H1 (cell line): ENCODE data around the gene TNXB. TPM values are rescaled to one million over a fixed set of nuclear protein-coding genes. Genes with fewer than 3 reads are reported as not detected.

Experiments used
- BACH1 ChIP-seq: IDR thresholded peaks from 2 replicates; pipeline ENCODE4 v1.6.1; 2012; ENCODE audit warnings: low read length, improper control_type of control experiment
- BCL11A ChIP-seq, 2 experiments: IDR thresholded peaks; one replicate each; pipeline ENCODE4 v1.6.1; 2011; ENCODE audit warnings: low read depth in 2 of 2, low read length in 2 of 2, mild to moderate bottlenecking in 2 of 2
- EP300 ChIP-seq, 2 experiments: IDR thresholded peaks; 1 replicate in 1 of 2; 2 replicates in 1 of 2; pipeline ENCODE4 v1.6.1; 2011 to 2012; ENCODE audit warnings: low read depth in 2 of 2, low read length in 2 of 2, mild to moderate bottlenecking in 2 of 2, borderline replicate concordance in 1 of 2, inconsistent platforms in 1 of 2, moderate library complexity in 1 of 2
- EZH2 ChIP-seq: fragments of 200-600 bp; sonication (generic); IDR thresholded peaks from 2 replicates; pipeline ENCODE4 v1.7.1; 2012; ENCODE audit warnings: low read depth, mild to moderate bottlenecking, moderate library complexity, low read length, inconsistent platforms; ENCODE audit not compliant: severe bottlenecking
- GTF2F1 ChIP-seq: IDR thresholded peaks from 2 replicates; pipeline ENCODE4 v1.6.1; 2012; ENCODE audit warnings: low read depth, low read length, improper control_type of control experiment, borderline replicate concordance
- HDAC2 ChIP-seq, 2 experiments: fragments of 300-600 bp in 1 of 2; sonication (generic) in 1 of 2; IDR thresholded peaks; 2 replicates each; pipeline ENCODE4 v1.6.1; 2011 to 2012; ENCODE audit warnings: low read depth in 2 of 2, low read length in 2 of 2, mild to moderate bottlenecking in 2 of 2, moderate library complexity in 2 of 2, borderline replicate concordance in 1 of 2, inconsistent platforms in 1 of 2
- JUND ChIP-seq: IDR thresholded peaks from 2 replicates; pipeline ENCODE4 v1.6.1; 2011; ENCODE audit warnings: mild to moderate bottlenecking, improper control_type of control experiment, low read length
- KDM1A ChIP-seq: fragments of 200-600, 300-600 bp; sonication (generic); IDR thresholded peaks from 2 replicates; pipeline ENCODE4 v1.7.1; 2016; ENCODE audit warnings: mild to moderate bottlenecking, low read length, borderline replicate concordance
- POLR2A ChIP-seq, 2 experiments: IDR thresholded peaks; 1 replicate in 1 of 2; 2 replicates in 1 of 2; pipeline ENCODE4 v1.6.1; 2011; ENCODE audit warnings: low read depth in 2 of 2, low read length in 2 of 2, mild to moderate bottlenecking in 2 of 2; ENCODE audit errors: control extremely low read depth in 1 of 2
- POLR2AphosphoS5 ChIP-seq: IDR thresholded peaks from 2 replicates; pipeline ENCODE4 v1.6.1; 2011; ENCODE audit warnings: low read depth, low read length
- RAD21 ChIP-seq, 2 experiments: IDR thresholded peaks in 1 of 2; conservative IDR thresholded peaks in 1 of 2; 2 replicates each; pipeline ENCODE4 v1.6.1; 2011; ENCODE audit warnings: low read depth in 2 of 2, low read length in 2 of 2, improper control_type of control experiment in 1 of 2, inconsistent platforms in 1 of 2, mild to moderate bottlenecking in 1 of 2, moderate library complexity in 1 of 2
- RBBP5 ChIP-seq: IDR thresholded peaks from 2 replicates; pipeline ENCODE4 v1.7.1; 2012; ENCODE audit warnings: low read depth, mild to moderate bottlenecking, inconsistent platforms, low read length, moderate library complexity, borderline replicate concordance
- RFX5 ChIP-seq: IDR thresholded peaks from 2 replicates; pipeline ENCODE4 v1.6.1; 2011; ENCODE audit warnings: low read depth, low read length, improper control_type of control experiment, borderline replicate concordance
- RNF2 ChIP-seq: fragments of 200-900, 300-1000 bp; sonication (generic); IDR thresholded peaks from 2 replicates; pipeline ENCODE4 v1.7.1; 2016; ENCODE audit warnings: borderline replicate concordance, low read depth, mild to moderate bottlenecking, antibody characterized with exemption, low read length; ENCODE audit not compliant: poor library complexity, severe bottlenecking; ENCODE audit errors: missing control alignments
- SIX5 ChIP-seq: IDR thresholded peaks from 2 replicates; pipeline ENCODE4 v1.6.1; 2011; ENCODE audit warnings: mild to moderate bottlenecking, low read depth, low read length
- SP1 ChIP-seq: IDR thresholded peaks from 2 replicates; pipeline ENCODE4 v1.6.1; 2011; ENCODE audit warnings: low read depth, low read length
- SP4 ChIP-seq: IDR thresholded peaks from 2 replicates; pipeline ENCODE4 v1.6.1; 2012; ENCODE audit warnings: low read length, inconsistent platforms
- polyA plus RNA-seq, 7 experiments: library from polyadenylated mRNA; depleted of rRNA in 3 of 7; stranded (reverse) in 5 of 7; unstranded in 2 of 7; fragments of >200 nt in 5 of 7; fragments of 200-250 nt in 2 of 7; gene quantifications; 1 replicate in 5 of 7; 2 replicates in 1 of 7; 4 replicates in 1 of 7; pipeline versions ENCODE4 v1.2.1 to v1.2.3, GENCODE V29; 2011 to 2013; ENCODE audit warnings: missing spikeins in 2 of 7, mixed read lengths in 2 of 7
- total RNA-seq: library from RNA; stranded (reverse); fragmentation: NEBNext Ultra II Directional; extraction: Animal tissue kit (Norgen Biotek cat#: 25700); gene quantifications from 2 replicates; pipeline ENCODE4 v1.2.1, GENCODE V29; 2021
- TF ChIP-seq, protein P1 (sequence below): IDR thresholded peaks from 2 replicates; pipeline ENCODE4 v1.6.1; 2011; ENCODE audit warnings: low read length, improper control_type of control experiment
- TF ChIP-seq, protein P2 (sequence below): IDR thresholded peaks from 2 replicates; pipeline ENCODE4 v1.6.1; 2012; ENCODE audit warnings: inconsistent platforms
- TF ChIP-seq, protein P3 (sequence below): IDR thresholded peaks from 2 replicates; pipeline ENCODE4 v1.6.1; 2011; ENCODE audit warnings: low read depth, mild to moderate bottlenecking, low read length; ENCODE audit not compliant: insufficient read depth

Gene TNXB
- total and polyA plus RNA-seq, 2 of the 8 experiments (the other 6 are each of a cell fraction or from before 2014, with no cell fraction given): 3.1 to 4.8 TPM

DNA sequence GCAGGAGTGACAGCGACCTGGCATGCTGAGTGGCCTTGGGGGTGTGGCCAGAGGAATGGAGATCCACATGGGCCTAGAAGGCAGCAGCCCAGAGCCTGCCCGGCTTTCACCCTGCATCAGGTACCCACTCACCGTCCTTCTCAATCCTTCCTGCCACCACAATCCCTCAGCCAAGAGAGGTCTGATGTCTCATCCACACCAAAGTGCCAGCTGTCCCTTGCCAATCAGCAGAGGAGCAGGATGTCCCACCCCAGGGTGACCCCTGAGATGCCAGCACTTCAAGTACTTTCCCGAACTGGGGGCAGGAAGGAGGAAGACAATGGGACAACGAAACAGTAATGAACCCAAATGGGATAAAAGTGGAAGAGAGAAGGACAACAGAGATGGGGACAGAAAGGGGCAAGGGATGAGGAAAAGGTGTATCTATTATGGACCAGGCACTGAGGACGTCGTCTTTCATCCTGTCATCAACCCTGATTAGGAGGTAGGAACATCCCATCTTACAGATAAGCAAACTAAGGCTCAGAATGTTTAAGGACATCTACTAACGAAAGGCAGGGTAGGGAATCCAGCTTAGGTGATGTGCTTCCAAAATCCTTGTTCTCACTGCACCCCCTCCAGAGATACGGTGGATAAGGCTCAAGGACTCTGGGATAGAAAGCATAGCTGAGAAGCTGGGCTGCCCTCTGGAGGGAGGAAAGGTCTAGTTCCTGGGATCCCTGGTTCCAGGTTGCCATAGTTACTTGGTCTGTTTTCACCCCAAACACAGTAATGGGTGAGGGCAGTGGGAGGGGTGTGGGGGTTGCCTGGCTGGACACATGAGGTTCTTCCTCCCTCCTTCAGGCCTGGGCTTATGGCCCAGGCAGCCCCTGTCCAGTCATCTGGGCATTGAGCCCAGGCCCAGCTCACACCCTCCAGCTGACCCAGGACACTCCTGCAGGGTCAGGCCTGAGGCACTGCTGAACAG, 4.5 kb upstream of the TNXB start (continued):
- TF ChIP-seq, protein P1, sequence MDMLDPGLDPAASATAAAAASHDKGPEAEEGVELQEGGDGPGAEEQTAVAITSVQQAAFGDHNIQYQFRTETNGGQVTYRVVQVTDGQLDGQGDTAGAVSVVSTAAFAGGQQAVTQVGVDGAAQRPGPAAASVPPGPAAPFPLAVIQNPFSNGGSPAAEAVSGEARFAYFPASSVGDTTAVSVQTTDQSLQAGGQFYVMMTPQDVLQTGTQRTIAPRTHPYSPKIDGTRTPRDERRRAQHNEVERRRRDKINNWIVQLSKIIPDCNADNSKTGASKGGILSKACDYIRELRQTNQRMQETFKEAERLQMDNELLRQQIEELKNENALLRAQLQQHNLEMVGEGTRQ: no peak
- peak in 1 of 2 experiments; percentile 67; a peak in 1 of 3 replicates for TF ChIP-seq EP300 (IDR thresholded peaks at IDR 0.05; ENCODE audit: borderline replicate concordance in 1 of 2, low read depth in 2 of 2, low read length in 2 of 2)
- TF ChIP-seq RFX5: no peak
- TF ChIP-seq HDAC2 (IDR thresholded peaks at IDR 0.05; ENCODE audit: borderline replicate concordance in 1 of 2, low read depth in 2 of 2, low read length in 2 of 2): no peak
- TF ChIP-seq SIX5: no peak
- TF ChIP-seq RBBP5: no peak
- no peak for TF ChIP-seq EZH2
- no peak for TF ChIP-seq RNF2
- TF ChIP-seq, protein P2, sequence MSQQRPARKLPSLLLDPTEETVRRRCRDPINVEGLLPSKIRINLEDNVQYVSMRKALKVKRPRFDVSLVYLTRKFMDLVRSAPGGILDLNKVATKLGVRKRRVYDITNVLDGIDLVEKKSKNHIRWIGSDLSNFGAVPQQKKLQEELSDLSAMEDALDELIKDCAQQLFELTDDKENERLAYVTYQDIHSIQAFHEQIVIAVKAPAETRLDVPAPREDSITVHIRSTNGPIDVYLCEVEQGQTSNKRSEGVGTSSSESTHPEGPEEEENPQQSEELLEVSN: no peak
- no peak for TF ChIP-seq KDM1A
- TF ChIP-seq POLR2A (IDR thresholded peaks at IDR 0.05; ENCODE audit: control extremely low read depth in 1 of 2, low read depth in 2 of 2, low read length in 2 of 2): peak in 1 of 2 experiments; percentile 31; a peak in 1 of 3 replicates
- no peak for TF ChIP-seq SP4
- TF ChIP-seq RAD21 (IDR thresholded peaks at IDR 0.05 in 1 of 2, conservative IDR thresholded peaks at IDR 0.05 in 1 of 2; ENCODE audit: low read depth in 2 of 2, low read length in 2 of 2): peak; percentile 46 to 59
- TF ChIP-seq POLR2AphosphoS5: no peak
- TF ChIP-seq BCL11A (IDR thresholded peaks at IDR 0.05; ENCODE audit: low read depth in 2 of 2, low read length in 2 of 2): no peak
- TF ChIP-seq SP1: 0 out of 2 replicates have a peak, but pooled peaks have one; percentile 46
- TF ChIP-seq JUND: no peak
- no peak for TF ChIP-seq GTF2F1
- TF ChIP-seq, protein P3, sequence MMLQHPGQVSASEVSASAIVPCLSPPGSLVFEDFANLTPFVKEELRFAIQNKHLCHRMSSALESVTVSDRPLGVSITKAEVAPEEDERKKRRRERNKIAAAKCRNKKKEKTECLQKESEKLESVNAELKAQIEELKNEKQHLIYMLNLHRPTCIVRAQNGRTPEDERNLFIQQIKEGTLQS: no peak
- TF ChIP-seq BACH1: no peak
